ENCODE results near the gene PEPD.

- TF ChIP-seq, protein P1, sequence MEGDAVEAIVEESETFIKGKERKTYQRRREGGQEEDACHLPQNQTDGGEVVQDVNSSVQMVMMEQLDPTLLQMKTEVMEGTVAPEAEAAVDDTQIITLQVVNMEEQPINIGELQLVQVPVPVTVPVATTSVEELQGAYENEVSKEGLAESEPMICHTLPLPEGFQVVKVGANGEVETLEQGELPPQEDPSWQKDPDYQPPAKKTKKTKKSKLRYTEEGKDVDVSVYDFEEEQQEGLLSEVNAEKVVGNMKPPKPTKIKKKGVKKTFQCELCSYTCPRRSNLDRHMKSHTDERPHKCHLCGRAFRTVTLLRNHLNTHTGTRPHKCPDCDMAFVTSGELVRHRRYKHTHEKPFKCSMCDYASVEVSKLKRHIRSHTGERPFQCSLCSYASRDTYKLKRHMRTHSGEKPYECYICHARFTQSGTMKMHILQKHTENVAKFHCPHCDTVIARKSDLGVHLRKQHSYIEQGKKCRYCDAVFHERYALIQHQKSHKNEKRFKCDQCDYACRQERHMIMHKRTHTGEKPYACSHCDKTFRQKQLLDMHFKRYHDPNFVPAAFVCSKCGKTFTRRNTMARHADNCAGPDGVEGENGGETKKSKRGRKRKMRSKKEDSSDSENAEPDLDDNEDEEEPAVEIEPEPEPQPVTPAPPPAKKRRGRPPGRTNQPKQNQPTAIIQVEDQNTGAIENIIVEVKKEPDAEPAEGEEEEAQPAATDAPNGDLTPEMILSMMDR (IDR thresholded peaks at IDR 0.05; ENCODE audit: low read depth, low read length, missing input control), result no peak
- TF ChIP-seq HNF4G (IDR thresholded peaks at IDR 0.05), result no peak
- TF ChIP-seq SP1 (IDR thresholded peaks at IDR 0.05), result no peak
- TF ChIP-seq REST (IDR thresholded peaks at IDR 0.05), result no peak
- TF ChIP-seq FOXA1 (IDR thresholded peaks at IDR 0.05), result no peak
- TF ChIP-seq EGR1 (IDR thresholded peaks at IDR 0.05; ENCODE audit: low read depth in 2 of 2), result no peak
- TF ChIP-seq YY1 (IDR thresholded peaks at IDR 0.05), result no peak
- TF ChIP-seq RAD21 (IDR thresholded peaks at IDR 0.05), result no peak
- TF ChIP-seq JUND (IDR thresholded peaks at IDR 0.05), result no peak
- no peak for TF ChIP-seq TAF1 (conservative IDR thresholded peaks at IDR 0.05)
- no peak for TF ChIP-seq HNF4A (conservative IDR thresholded peaks at IDR 0.05)
Observed at GRCh38 chr19:33408116-33408515, 113.5 kb downstream of the PEPD start.

All from liver (tissue), 3 donors.